H1 (cell line): ENCODE data around the gene CIT. TPM values are rescaled to one million over a fixed set of nuclear protein-coding genes. Genes with fewer than 3 reads are reported as not detected.

Experiments used
- CTCF ChIA-PET: fragments of 300-600 bp; sonication (Branson Sonifier 250); formaldehyde crosslinking; loops from one replicate; lab custom pipeline; 2021; ENCODE audit not compliant: partially characterized antibody; lab: Charles Lee
- POLR2A ChIA-PET: fragments of 300-600 bp; sonication (Branson Sonifier 250); formaldehyde crosslinking; loops from one replicate; lab custom pipeline; 2021; ENCODE audit warnings: inconsistent platforms; ENCODE audit not compliant: partially characterized antibody; lab: Charles Lee
- DNase-seq, 2 experiments: peaks; one replicate each; pipeline versions ENCODE4 v3.0.0 to v3.0.0-alpha.2; 2010 to 2022; ENCODE audit warnings: low spot score in 2 of 2, low read depth in 1 of 2, mixed read lengths in 1 of 2
- FAIRE-seq: peaks from 2 replicates; lab custom pipeline; 2011; peaks lifted over from hg19 to GRCh38; lab: Jason Lieb, UNC
- H2AFZ ChIP-seq: 2 replicates; pipeline ENCODE4 v1.8.1; 2012; ENCODE audit warnings: low read length, inconsistent platforms
- H2AK5ac ChIP-seq: 2 replicates; pipeline ENCODE4 v1.6.1; 2013; ENCODE audit warnings: low read depth, low read length
- H2BK120ac ChIP-seq: replicated peaks from 2 replicates; pipeline ENCODE3; 2013; ENCODE audit warnings: low read depth, low read length, inconsistent platforms
- H2BK12ac ChIP-seq: 2 replicates; pipeline ENCODE4 v1.6.1; 2013; ENCODE audit warnings: low read depth, low read length
- H2BK15ac ChIP-seq: 2 replicates; pipeline ENCODE4 v1.6.1; 2013; ENCODE audit warnings: low read length
- H2BK20ac ChIP-seq: 2 replicates; pipeline ENCODE4 v1.6.1; 2013; ENCODE audit warnings: low read length
- H2BK5ac ChIP-seq: 2 replicates; pipeline ENCODE4 v1.6.1; 2013; ENCODE audit warnings: low read depth, low read length
- H3K14ac ChIP-seq: 2 replicates; pipeline ENCODE4 v1.6.1; 2013; ENCODE audit warnings: inconsistent platforms; ENCODE audit not compliant: insufficient read length
- H3K18ac ChIP-seq: 2 replicates; pipeline ENCODE4 v1.6.1; 2013; ENCODE audit warnings: low read length; ENCODE audit errors: extremely low read depth
- H3K23ac ChIP-seq: 2 replicates; pipeline ENCODE4 v1.6.1; 2013; ENCODE audit warnings: inconsistent platforms; ENCODE audit not compliant: insufficient read length
- H3K23me2 ChIP-seq: 2 replicates; pipeline ENCODE4 v1.6.1; 2013; ENCODE audit warnings: low read depth, low read length
- H3K27ac ChIP-seq: 2 replicates; pipeline ENCODE4 v1.6.1; 2011; ENCODE audit warnings: low read depth, low read length, inconsistent platforms
- H3K27me3 ChIP-seq, 4 experiments: replicated peaks in 1 of 4; 1 replicate in 1 of 4; 2 replicates in 3 of 4; pipeline versions ENCODE4 v1.6.1 to v1.8.1; 2011 to 2013; ENCODE audit warnings: low read length in 3 of 4, mild to moderate bottlenecking in 3 of 4, inconsistent platforms in 2 of 4, mixed read lengths in 2 of 4, moderate library complexity in 1 of 4; ENCODE audit not compliant: control insufficient read depth in 3 of 4, insufficient read depth in 3 of 4; ENCODE audit errors: extremely low read depth in 1 of 4
- H3K36me3 ChIP-seq, 4 experiments: 2 replicates each; pipeline versions ENCODE4 v1.6.1 to v1.8.1; 2011 to 2013; ENCODE audit warnings: mild to moderate bottlenecking in 4 of 4, low read length in 3 of 4, moderate library complexity in 2 of 4, control low read depth in 1 of 4, inconsistent platforms in 1 of 4; ENCODE audit not compliant: insufficient read depth in 4 of 4, control insufficient read depth in 2 of 4
- H3K4ac ChIP-seq: replicated peaks from 2 replicates; pipeline ENCODE3; 2013; ENCODE audit warnings: low read length, low read depth, mixed read lengths, inconsistent platforms; ENCODE audit not compliant: insufficient read length
- H3K4me1 ChIP-seq, 4 experiments: replicated peaks in 1 of 4; 1 replicate in 1 of 4; 2 replicates in 3 of 4; pipeline versions ENCODE4 v1.6.1 to v1.8.1; 2011 to 2013; ENCODE audit warnings: low read length in 3 of 4, inconsistent platforms in 2 of 4, mixed read lengths in 1 of 4; ENCODE audit not compliant: insufficient read depth in 4 of 4, control insufficient read depth in 3 of 4
- H3K4me2 ChIP-seq, 2 experiments: 2 replicates each; pipeline versions ENCODE4 v1.6.1 to v1.8.1; 2011 to 2013; ENCODE audit warnings: low read depth in 2 of 2, low read length in 2 of 2, control low read depth in 1 of 2, inconsistent platforms in 1 of 2, mild to moderate bottlenecking in 1 of 2; ENCODE audit not compliant: insufficient read depth in 1 of 2
- H3K4me3 ChIP-seq, 4 experiments: fragments of 200-600, 300-600 bp in 1 of 4; sonication (generic), shearing (Covaris generic), sonication (Bioruptor Twin) in 1 of 4; 2 replicates each; pipeline versions ENCODE4 v1.5.1 to v1.8.1; 2011 to 2016; ENCODE audit warnings: low read length in 4 of 4, low read depth in 3 of 4, control low read depth in 2 of 4, inconsistent platforms in 2 of 4, mild to moderate bottlenecking in 2 of 4, mixed read lengths in 1 of 4, moderate library complexity in 1 of 4; ENCODE audit not compliant: insufficient read depth in 2 of 4; ENCODE audit errors: extremely low read depth in 1 of 4
- H3K56ac ChIP-seq: replicated peaks from 2 replicates; pipeline ENCODE3; 2013; ENCODE audit warnings: low read depth, mild to moderate bottlenecking, mixed read lengths, low read length, inconsistent platforms; ENCODE audit not compliant: insufficient read length
- H3K79me1 ChIP-seq: 2 replicates; pipeline ENCODE4 v1.6.1; 2013; ENCODE audit warnings: low read depth, low read length, control low read depth
- H3K79me2 ChIP-seq, 2 experiments: 2 replicates each; pipeline versions ENCODE4 v1.6.1 to v1.8.1; 2012 to 2013; ENCODE audit warnings: low read length in 2 of 2, mild to moderate bottlenecking in 2 of 2, inconsistent platforms in 1 of 2; ENCODE audit not compliant: insufficient read depth in 2 of 2, control insufficient read depth in 1 of 2
- H3K9ac ChIP-seq, 4 experiments: replicated peaks in 1 of 4; 1 replicate in 1 of 4; 2 replicates in 3 of 4; pipeline versions ENCODE4 v1.6.1 to v1.8.1; 2011 to 2013; ENCODE audit warnings: low read depth in 3 of 4, low read length in 3 of 4, control low read depth in 2 of 4, mild to moderate bottlenecking in 2 of 4, moderate library complexity in 2 of 4, inconsistent platforms in 1 of 4; ENCODE audit errors: extremely low read depth in 1 of 4
- H3K9me3 ChIP-seq, 2 experiments: 2 replicates each; pipeline versions ENCODE4 v1.6.1 to v1.8.1; 2012 to 2013; ENCODE audit warnings: mild to moderate bottlenecking in 2 of 2, moderate library complexity in 2 of 2, control low read depth in 1 of 2, inconsistent platforms in 1 of 2, low read depth in 1 of 2, low read length in 1 of 2, mixed read lengths in 1 of 2; ENCODE audit not compliant: insufficient read depth in 2 of 2
- H4K20me1 ChIP-seq, 2 experiments: replicated peaks in 1 of 2; 2 replicates each; pipeline versions ENCODE3 to v1.8.1; 2011 to 2013; ENCODE audit warnings: inconsistent platforms in 2 of 2, low read length in 2 of 2, mild to moderate bottlenecking in 1 of 2; ENCODE audit not compliant: insufficient read depth in 2 of 2, control insufficient read depth in 1 of 2
- H4K5ac ChIP-seq: 2 replicates; pipeline ENCODE4 v1.6.1; 2013; ENCODE audit warnings: low read length, low read depth, mixed read lengths, inconsistent platforms; ENCODE audit not compliant: insufficient read length
- H4K8ac ChIP-seq: 2 replicates; pipeline ENCODE4 v1.8.0; 2013; ENCODE audit warnings: mild to moderate bottlenecking, moderate library complexity, low read length, inconsistent platforms; ENCODE audit not compliant: insufficient read depth; ENCODE audit errors: extremely low read depth
- H4K91ac ChIP-seq: replicated peaks from 2 replicates; pipeline ENCODE3; 2013; ENCODE audit warnings: low read length, mixed read lengths, inconsistent platforms; ENCODE audit not compliant: insufficient read length
- BCL11A ChIP-seq, 2 experiments: IDR thresholded peaks; one replicate each; pipeline ENCODE4 v1.6.1; 2011; ENCODE audit warnings: low read depth in 2 of 2, low read length in 2 of 2, mild to moderate bottlenecking in 2 of 2
- RAD21 ChIP-seq, 2 experiments: IDR thresholded peaks in 1 of 2; conservative IDR thresholded peaks in 1 of 2; 2 replicates each; pipeline ENCODE4 v1.6.1; 2011; ENCODE audit warnings: low read depth in 2 of 2, low read length in 2 of 2, improper control_type of control experiment in 1 of 2, inconsistent platforms in 1 of 2, mild to moderate bottlenecking in 1 of 2, moderate library complexity in 1 of 2
- WGBS, 2 experiments: shearing (Covaris generic) in 1 of 2; methylation state at CpG; one replicate each; pipeline versions ENCODE4 v1.1.6 to v1.1.7; 2013 to 2015; ENCODE audit warnings: low lambda C conversion rate in 2 of 2, mixed read lengths in 2 of 2, inconsistent platforms in 1 of 2, low coverage in 1 of 2, missing lambda C conversion rate in 1 of 2; ENCODE audit not compliant: insufficient replicate concordance in 2 of 2, insufficient coverage in 1 of 2, insufficient read length in 1 of 2; ENCODE audit errors: extremely low coverage in 1 of 2, missing lambda C conversion rate in 1 of 2; 5-methylcytosine and 5-hydroxymethylcytosine counted together
- polyA plus RNA-seq, 7 experiments: library from polyadenylated mRNA; depleted of rRNA in 3 of 7; stranded (reverse) in 5 of 7; unstranded in 2 of 7; fragments of >200 nt in 5 of 7; fragments of 200-250 nt in 2 of 7; gene quantifications; 1 replicate in 5 of 7; 2 replicates in 1 of 7; 4 replicates in 1 of 7; pipeline versions ENCODE4 v1.2.1 to v1.2.3, GENCODE V29; 2011 to 2013; ENCODE audit warnings: missing spikeins in 2 of 7, mixed read lengths in 2 of 7
- total RNA-seq: library from RNA; stranded (reverse); fragmentation: NEBNext Ultra II Directional; extraction: Animal tissue kit (Norgen Biotek cat#: 25700); gene quantifications from 2 replicates; pipeline ENCODE4 v1.2.1, GENCODE V29; 2021
- TF ChIP-seq, protein P1 (sequence below), 3 experiments: IDR thresholded peaks; 1 replicate in 2 of 3; 2 replicates in 1 of 3; pipeline versions ENCODE4 v1.5.1 to v1.6.1; 2011; ENCODE audit warnings: low read length in 3 of 3, mild to moderate bottlenecking in 3 of 3, inconsistent platforms in 2 of 3, low read depth in 1 of 3, moderate library complexity in 1 of 3; ENCODE audit not compliant: insufficient read depth in 1 of 3; ENCODE audit errors: control extremely low read depth in 1 of 3

The CIT gene
- total and polyA plus RNA-seq, 2 of the 8 experiments (the other 6 are each of a cell fraction or from before 2014, with no cell fraction given): 17.1 to 60.9 TPM

DNA sequence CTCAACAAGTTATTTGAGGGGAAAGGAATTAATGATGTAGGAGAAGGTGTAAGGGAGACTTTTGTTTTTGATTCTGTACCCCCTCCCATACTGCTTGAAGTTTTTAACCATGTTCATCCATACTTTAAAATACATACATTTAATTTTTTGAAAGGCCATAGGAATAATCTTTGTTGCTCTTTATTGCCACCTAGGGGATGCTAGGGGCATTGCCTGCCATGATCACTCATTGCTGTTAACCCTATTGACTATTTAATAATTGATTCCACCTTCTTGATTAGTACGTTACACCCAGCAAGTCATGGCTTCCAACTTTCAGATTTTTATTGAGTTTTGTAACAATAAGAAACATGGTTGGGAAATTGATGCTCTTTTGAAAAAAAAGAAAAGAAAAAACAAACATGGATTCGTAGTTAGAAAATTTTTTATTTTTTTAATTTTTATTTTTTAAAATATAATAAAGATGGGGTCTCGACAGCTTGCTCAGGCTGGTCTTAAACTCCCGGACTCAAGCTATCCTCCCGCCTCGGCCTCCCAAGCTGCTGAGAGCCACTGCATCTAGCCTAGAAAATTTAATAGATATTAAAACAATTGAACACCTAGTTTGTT is 217.7 kb downstream of the CIT start:
- Histone ChIP-seq H3K4ac (no peak overlapping the region), H2AFZ (no peak overlapping the region), H3K18ac (no peak overlapping the region), H3K79me2 (no peaks in the 10 kb centered on the region), H3K14ac (no peak overlapping the region), H4K5ac (no peak overlapping the region), H3K9me3 (no peaks in the 10 kb centered on the region; a peak in 1 of 4 replicates), H4K91ac (no peak overlapping the region), H3K4me3 (no peak overlapping the region), H3K36me3 (no peaks in the 10 kb centered on the region), H3K4me2 (no peak overlapping the region), H3K23ac (no peak overlapping the region), H2BK5ac (no peak overlapping the region), H3K23me2 (no peaks in the 10 kb centered on the region), H3K27me3 (no peaks in the 10 kb centered on the region; a peak in 1 of 7 replicates), H4K20me1 (no peaks in the 10 kb centered on the region), H3K27ac (no peak overlapping the region), H2BK15ac (no peak overlapping the region), H3K56ac (no peak overlapping the region), H3K4me1 (no peaks in the 10 kb centered on the region), H3K9ac (no peak overlapping the region), H2AK5ac (no peak overlapping the region), H3K79me1 (no peaks in the 10 kb centered on the region), H2BK120ac (no peak overlapping the region), H2BK20ac (no peak overlapping the region), H4K8ac (no peak overlapping the region), H2BK12ac (no peak overlapping the region)
- POLR2A ChIA-PET: interaction anchor here (0.7 to 2.6 kb wide), 2 partner anchors 8 to 261 kb away, joined by 3 to 7 read pairs; partner anchors contain the start of gene PRKAB1
- CTCF ChIA-PET: interaction anchor here (0.6 to 2.6 kb wide), 10 partner anchors 8 to 471 kb away, joined by 3 to 19 read pairs (median 4); partner anchors contain the start of gene PRKAB1
- no peak for FAIRE-seq
- DNase-seq: no peak
- WGBS, 2 experiments: 69% methylated on average over 6 of the region's 6 CpGs; no CpG with 5 or more reads in 1 of the 2 experiments
- TF ChIP-seq RAD21 (IDR thresholded peaks at IDR 0.05 in 1 of 2, conservative IDR thresholded peaks at IDR 0.05 in 1 of 2; ENCODE audit: low read depth in 2 of 2, low read length in 2 of 2): peak; percentile 34 to 39
- TF ChIP-seq, protein P1, sequence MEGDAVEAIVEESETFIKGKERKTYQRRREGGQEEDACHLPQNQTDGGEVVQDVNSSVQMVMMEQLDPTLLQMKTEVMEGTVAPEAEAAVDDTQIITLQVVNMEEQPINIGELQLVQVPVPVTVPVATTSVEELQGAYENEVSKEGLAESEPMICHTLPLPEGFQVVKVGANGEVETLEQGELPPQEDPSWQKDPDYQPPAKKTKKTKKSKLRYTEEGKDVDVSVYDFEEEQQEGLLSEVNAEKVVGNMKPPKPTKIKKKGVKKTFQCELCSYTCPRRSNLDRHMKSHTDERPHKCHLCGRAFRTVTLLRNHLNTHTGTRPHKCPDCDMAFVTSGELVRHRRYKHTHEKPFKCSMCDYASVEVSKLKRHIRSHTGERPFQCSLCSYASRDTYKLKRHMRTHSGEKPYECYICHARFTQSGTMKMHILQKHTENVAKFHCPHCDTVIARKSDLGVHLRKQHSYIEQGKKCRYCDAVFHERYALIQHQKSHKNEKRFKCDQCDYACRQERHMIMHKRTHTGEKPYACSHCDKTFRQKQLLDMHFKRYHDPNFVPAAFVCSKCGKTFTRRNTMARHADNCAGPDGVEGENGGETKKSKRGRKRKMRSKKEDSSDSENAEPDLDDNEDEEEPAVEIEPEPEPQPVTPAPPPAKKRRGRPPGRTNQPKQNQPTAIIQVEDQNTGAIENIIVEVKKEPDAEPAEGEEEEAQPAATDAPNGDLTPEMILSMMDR (IDR thresholded peaks at IDR 0.05; ENCODE audit: control extremely low read depth in 1 of 3, insufficient read depth in 1 of 3, low read depth in 1 of 3, low read length in 3 of 3): peak in 2 of 3 experiments; percentile 41 to 71; a peak in 2 of 4 replicates
- TF ChIP-seq BCL11A (IDR thresholded peaks at IDR 0.05; ENCODE audit: low read depth in 2 of 2, low read length in 2 of 2): no peak
